IPS-20b (cell line): ENCODE measurements around the gene NANOGP8.

Experiments used
- H3K27ac ChIP-seq: one replicate; pipeline ENCODE4 v1.5.1; 2013; ENCODE audit warnings: low read length
- H3K27me3 ChIP-seq: 2 replicates; pipeline ENCODE4 v1.6.1; 2013; ENCODE audit warnings: mild to moderate bottlenecking, low read length, inconsistent platforms; ENCODE audit not compliant: insufficient read depth
- H3K36me3 ChIP-seq: 2 replicates; pipeline ENCODE4 v1.6.1; 2013; ENCODE audit warnings: low read depth, mild to moderate bottlenecking, inconsistent platforms, low read length, moderate library complexity; ENCODE audit not compliant: insufficient read depth
- H3K4me1 ChIP-seq: 2 replicates; pipeline ENCODE4 v1.6.1; 2013; ENCODE audit warnings: mild to moderate bottlenecking, control low read depth, inconsistent platforms, low read length, moderate library complexity; ENCODE audit not compliant: insufficient read depth
- H3K4me3 ChIP-seq: 2 replicates; pipeline ENCODE4 v1.5.1; 2013; ENCODE audit warnings: mild to moderate bottlenecking, low read length, inconsistent platforms
- H3K9ac ChIP-seq: 2 replicates; pipeline ENCODE4 v1.6.1; 2013; ENCODE audit warnings: low read depth, mild to moderate bottlenecking, inconsistent platforms, low read length, moderate library complexity
- H3K9me3 ChIP-seq: 2 replicates; pipeline ENCODE4 v1.6.1; 2013; ENCODE audit warnings: mild to moderate bottlenecking, low read depth, low read length, inconsistent platforms; ENCODE audit not compliant: insufficient read depth

NANOGP8 gene

GRCh38 chr15:35067496-35068347 lies 17.4 kb downstream of the NANOGP8 start:
- Histone ChIP-seq H3K9me3 (no peaks in the 10 kb centered on the region), H3K36me3 (no peaks in the 10 kb centered on the region), H3K4me1 (peaks cover 18% of the 10 kb centered on the region), H3K4me3 (no peak overlapping the region), H3K27me3 (no peaks in the 10 kb centered on the region), H3K27ac (no peak overlapping the region), H3K9ac (no peak overlapping the region; the same call in 1 of the 2 replicates)

- Histone ChIP-seq H3K27ac (no peak overlapping the region), H3K36me3 (no peaks in the 10 kb centered on the region), H3K9ac (no peak overlapping the region), H3K4me3 (no peak overlapping the region), H3K4me1 (peaks cover 29% of the 10 kb centered on the region), H3K27me3 (no peaks in the 10 kb centered on the region), H3K9me3 (no peaks in the 10 kb centered on the region)
These were observed 19.0 kb downstream of the NANOGP8 start for GRCh38 chr15:35066094-35066493.

- Histone ChIP-seq H3K4me3 (no peak overlapping the region), H3K27ac (peak overlapping the region; percentile 19), H3K27me3 (no peaks in the 10 kb centered on the region), H3K9me3 (no peaks in the 10 kb centered on the region), H3K36me3 (no peaks in the 10 kb centered on the region), H3K4me1 (peaks cover 35% of the 10 kb centered on the region), H3K9ac (no peak overlapping the region)
These were observed 20.4 kb downstream of the NANOGP8 start for GRCh38 chr15:35064576-35065190.

- H3K9ac ChIP-seq = peak overlapping the region; percentile 56; the same call in 1 of the 2 replicates
- H3K27ac ChIP-seq = peak overlapping the region; percentile 46
- peak overlapping the region; percentile 49 for H3K4me3 ChIP-seq
- H3K36me3 ChIP-seq = no peaks in the 10 kb centered on the region
- no peaks in the 10 kb centered on the region for H3K27me3 ChIP-seq
- no peaks in the 10 kb centered on the region for H3K9me3 ChIP-seq
- H3K4me1 ChIP-seq = peaks cover 36% of the 10 kb centered on the region
These were observed 22.4 kb downstream of the NANOGP8 start for GRCh38 chr15:35062738-35063099.

- H3K4me3 ChIP-seq = peak overlapping the region; percentile 49
- peak overlapping the region; percentile 73 for H3K27ac ChIP-seq
These were observed 23.0 kb downstream of the NANOGP8 start for GRCh38 chr15:35061825-35062737.

GRCh38 chr15:35061161-35061824 lies 23.8 kb downstream of the NANOGP8 start:
- Histone ChIP-seq H3K27ac (peak overlapping the region; percentile 73), H3K9ac (peak overlapping the region; percentile 56; the same call in 1 of the 2 replicates), H3K36me3 (no peaks in the 10 kb centered on the region), H3K4me3 (peak overlapping the region; percentile 49), H3K4me1 (peaks cover 32% of the 10 kb centered on the region), H3K27me3 (no peaks in the 10 kb centered on the region), H3K9me3 (no peaks in the 10 kb centered on the region)

More at GRCh38 chr15:35061825-35062737, 23.0 kb downstream of the NANOGP8 start:
- peaks cover 32% of the 10 kb centered on the region for H3K4me1 ChIP-seq
- no peaks in the 10 kb centered on the region for H3K36me3 ChIP-seq
- H3K9me3 ChIP-seq = no peaks in the 10 kb centered on the region
- H3K27me3 ChIP-seq = no peaks in the 10 kb centered on the region
- H3K9ac ChIP-seq = peak overlapping the region; percentile 56; the same call in 1 of the 2 replicates

GRCh38 chr15:35060591-35060990 lies 24.5 kb downstream of the NANOGP8 start:
- H3K27me3 ChIP-seq = no peaks in the 10 kb centered on the region
- no peak overlapping the region for H3K4me3 ChIP-seq
- H3K9ac ChIP-seq = peak overlapping the region; percentile 56; the same call in 1 of the 2 replicates
- H3K27ac ChIP-seq = peak overlapping the region; percentile 54
- H3K36me3 ChIP-seq = no peaks in the 10 kb centered on the region
- no peaks in the 10 kb centered on the region for H3K9me3 ChIP-seq
- peaks cover 32% of the 10 kb centered on the region for H3K4me1 ChIP-seq

- Histone ChIP-seq H3K9me3 (no peaks in the 10 kb centered on the region), H3K9ac (peak overlapping the region; percentile 17; the same call in 1 of the 2 replicates), H3K27me3 (no peaks in the 10 kb centered on the region), H3K4me3 (no peak overlapping the region), H3K36me3 (no peaks in the 10 kb centered on the region), H3K27ac (no peak overlapping the region), H3K4me1 (peaks cover 24% of the 10 kb centered on the region)
These were observed 26.5 kb downstream of the NANOGP8 start for GRCh38 chr15:35058534-35059054.

- H3K4me3 ChIP-seq = no peak overlapping the region
- no peaks in the 10 kb centered on the region for H3K27me3 ChIP-seq
- peaks cover 7% of the 10 kb centered on the region; the same call in 1 of the 2 replicates for H3K4me1 ChIP-seq
- H3K27ac ChIP-seq = no peak overlapping the region
- no peaks in the 10 kb centered on the region for H3K36me3 ChIP-seq
- no peaks in the 10 kb centered on the region for H3K9me3 ChIP-seq
- H3K9ac ChIP-seq = no peak overlapping the region
These were observed 29.5 kb downstream of the NANOGP8 start for GRCh38 chr15:35055416-35056105.

GRCh38 chr15:35054380-35054779 lies 30.7 kb downstream of the NANOGP8 start:
- Histone ChIP-seq H3K9ac (no peak overlapping the region), H3K27me3 (no peaks in the 10 kb centered on the region), H3K4me1 (peaks cover 4% of the 10 kb centered on the region; the same call in 1 of the 2 replicates), H3K9me3 (no peaks in the 10 kb centered on the region), H3K27ac (no peak overlapping the region), H3K36me3 (no peaks in the 10 kb centered on the region), H3K4me3 (no peak overlapping the region)
